Measurements from ENCODE around the gene EMILIN2.

- TF ChIP-seq, protein P1, sequence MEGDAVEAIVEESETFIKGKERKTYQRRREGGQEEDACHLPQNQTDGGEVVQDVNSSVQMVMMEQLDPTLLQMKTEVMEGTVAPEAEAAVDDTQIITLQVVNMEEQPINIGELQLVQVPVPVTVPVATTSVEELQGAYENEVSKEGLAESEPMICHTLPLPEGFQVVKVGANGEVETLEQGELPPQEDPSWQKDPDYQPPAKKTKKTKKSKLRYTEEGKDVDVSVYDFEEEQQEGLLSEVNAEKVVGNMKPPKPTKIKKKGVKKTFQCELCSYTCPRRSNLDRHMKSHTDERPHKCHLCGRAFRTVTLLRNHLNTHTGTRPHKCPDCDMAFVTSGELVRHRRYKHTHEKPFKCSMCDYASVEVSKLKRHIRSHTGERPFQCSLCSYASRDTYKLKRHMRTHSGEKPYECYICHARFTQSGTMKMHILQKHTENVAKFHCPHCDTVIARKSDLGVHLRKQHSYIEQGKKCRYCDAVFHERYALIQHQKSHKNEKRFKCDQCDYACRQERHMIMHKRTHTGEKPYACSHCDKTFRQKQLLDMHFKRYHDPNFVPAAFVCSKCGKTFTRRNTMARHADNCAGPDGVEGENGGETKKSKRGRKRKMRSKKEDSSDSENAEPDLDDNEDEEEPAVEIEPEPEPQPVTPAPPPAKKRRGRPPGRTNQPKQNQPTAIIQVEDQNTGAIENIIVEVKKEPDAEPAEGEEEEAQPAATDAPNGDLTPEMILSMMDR (IDR thresholded peaks at IDR 0.05): no peak
- no peak for TF ChIP-seq POLR2A (IDR thresholded peaks at IDR 0.05)
Measured at GRCh38 chr18:2821695-2822094, 25.1 kb upstream of the EMILIN2 start.

All from thyroid gland (tissue), 4 donors.